Measurements from ENCODE around the gene RBMS2.

DNA sequence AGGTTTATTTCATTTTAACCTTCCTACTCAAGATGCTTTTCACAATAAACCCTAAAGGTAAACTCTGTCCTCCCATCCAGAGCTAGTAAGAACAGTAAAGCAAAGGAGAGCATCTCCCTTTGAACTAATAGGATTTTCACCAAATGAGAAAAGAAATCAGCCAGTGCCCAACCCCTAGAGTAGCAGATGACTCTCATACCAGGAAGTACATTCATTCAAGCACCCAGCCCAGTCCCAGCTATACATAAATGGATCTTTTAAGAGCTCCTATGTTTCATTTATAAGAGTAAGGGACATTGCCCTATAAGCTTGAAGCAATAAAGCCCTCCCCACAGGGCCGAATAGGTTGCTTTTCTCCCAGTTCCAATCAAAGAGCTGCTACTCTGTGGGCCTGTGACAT lies 100.9 kb downstream of the RBMS2 start:
- TF ChIP-seq, protein P1, sequence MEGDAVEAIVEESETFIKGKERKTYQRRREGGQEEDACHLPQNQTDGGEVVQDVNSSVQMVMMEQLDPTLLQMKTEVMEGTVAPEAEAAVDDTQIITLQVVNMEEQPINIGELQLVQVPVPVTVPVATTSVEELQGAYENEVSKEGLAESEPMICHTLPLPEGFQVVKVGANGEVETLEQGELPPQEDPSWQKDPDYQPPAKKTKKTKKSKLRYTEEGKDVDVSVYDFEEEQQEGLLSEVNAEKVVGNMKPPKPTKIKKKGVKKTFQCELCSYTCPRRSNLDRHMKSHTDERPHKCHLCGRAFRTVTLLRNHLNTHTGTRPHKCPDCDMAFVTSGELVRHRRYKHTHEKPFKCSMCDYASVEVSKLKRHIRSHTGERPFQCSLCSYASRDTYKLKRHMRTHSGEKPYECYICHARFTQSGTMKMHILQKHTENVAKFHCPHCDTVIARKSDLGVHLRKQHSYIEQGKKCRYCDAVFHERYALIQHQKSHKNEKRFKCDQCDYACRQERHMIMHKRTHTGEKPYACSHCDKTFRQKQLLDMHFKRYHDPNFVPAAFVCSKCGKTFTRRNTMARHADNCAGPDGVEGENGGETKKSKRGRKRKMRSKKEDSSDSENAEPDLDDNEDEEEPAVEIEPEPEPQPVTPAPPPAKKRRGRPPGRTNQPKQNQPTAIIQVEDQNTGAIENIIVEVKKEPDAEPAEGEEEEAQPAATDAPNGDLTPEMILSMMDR (IDR thresholded peaks at IDR 0.05), result no peak
- TF ChIP-seq POLR2A (IDR thresholded peaks at IDR 0.05; ENCODE audit: low read depth) (no peak), EP300 (IDR thresholded peaks at IDR 0.05) (no peak), POLR2AphosphoS5 (IDR thresholded peaks at IDR 0.05) (no peak)
